Duodenal mucosa (tissue), 2 donors: ENCODE data around the gene NBPF20.
"Not testable (repeated sequence)": the region's sequence is repeated elsewhere in the genome, so short reads cannot be mapped to it uniquely, and the experiment has no call there.

Source experiments
- H3K27ac ChIP-seq: one replicate; pipeline ENCODE4 v1.7.0; 2013; ENCODE audit warnings: low read depth, low read length
- H3K27me3 ChIP-seq, 2 donors: one replicate each; pipeline ENCODE4 v1.7.0; 2013; ENCODE audit warnings: low read length in 2 of 2, control low read depth in 1 of 2; ENCODE audit not compliant: insufficient read depth in 2 of 2, control insufficient read depth in 1 of 2
- H3K36me3 ChIP-seq, 2 donors: one replicate each; pipeline ENCODE4 v1.7.0; 2013; ENCODE audit warnings: low read length in 2 of 2, control low read depth in 1 of 2; ENCODE audit not compliant: insufficient read depth in 2 of 2, control insufficient read depth in 1 of 2
- H3K4me1 ChIP-seq, 2 donors: one replicate each; pipeline ENCODE4 v1.7.0; 2013; ENCODE audit warnings: low read length in 2 of 2, control low read depth in 1 of 2; ENCODE audit not compliant: insufficient read depth in 2 of 2, control insufficient read depth in 1 of 2
- H3K4me3 ChIP-seq, 2 donors: one replicate each; pipeline ENCODE4 v1.7.0; 2013; ENCODE audit warnings: low read length in 2 of 2, low read depth in 1 of 2
- H3K9ac ChIP-seq, 2 donors: one replicate each; pipeline ENCODE4 v1.7.0; 2013; ENCODE audit warnings: low read length in 2 of 2, low read depth in 1 of 2
- H3K9me3 ChIP-seq, 2 donors: one replicate each; pipeline ENCODE4 v1.7.0; 2013; ENCODE audit warnings: low read length in 2 of 2, control low read depth in 1 of 2; ENCODE audit not compliant: control insufficient read depth in 1 of 2

NBPF20 gene

GRCh38 chr1:145459063-145459462, 33.7 kb upstream of the NBPF20 start:
- H3K36me3 ChIP-seq, H3K4me1 ChIP-seq, H3K27me3 ChIP-seq, H3K9ac ChIP-seq, H3K27ac ChIP-seq, H3K4me3 ChIP-seq, H3K9me3 ChIP-seq: not testable (repeated sequence)

- H3K4me3 ChIP-seq, H3K36me3 ChIP-seq, H3K27ac ChIP-seq, H3K27me3 ChIP-seq, H3K4me1 ChIP-seq, H3K9ac ChIP-seq, H3K9me3 ChIP-seq: not testable (repeated sequence)
Observed at GRCh38 chr1:145454824-145455177, 29.4 kb upstream of the NBPF20 start.

- not testable (repeated sequence) for H3K4me1 ChIP-seq, H3K9me3 ChIP-seq, H3K4me3 ChIP-seq, H3K9ac ChIP-seq, H3K36me3 ChIP-seq, H3K27me3 ChIP-seq, H3K27ac ChIP-seq
Observed at GRCh38 chr1:145453873-145454823, 28.7 kb upstream of the NBPF20 start.

GRCh38 chr1:145452506-145452905, 27.1 kb upstream of the NBPF20 start:
- not testable (repeated sequence) for H3K9ac ChIP-seq, H3K4me1 ChIP-seq, H3K9me3 ChIP-seq

GRCh38 chr1:145451914-145452313, 26.5 kb upstream of the NBPF20 start:
- H3K27ac ChIP-seq, H3K9me3 ChIP-seq, H3K36me3 ChIP-seq, H3K9ac ChIP-seq, H3K4me3 ChIP-seq, H3K4me1 ChIP-seq, H3K27me3 ChIP-seq: not testable (repeated sequence)

More at GRCh38 chr1:145452506-145452905, 27.1 kb upstream of the NBPF20 start:
- not testable (repeated sequence) for H3K27me3 ChIP-seq, H3K4me3 ChIP-seq, H3K27ac ChIP-seq, H3K36me3 ChIP-seq

- H3K9me3 ChIP-seq, H3K27ac ChIP-seq, H3K9ac ChIP-seq, H3K4me1 ChIP-seq, H3K36me3 ChIP-seq, H3K27me3 ChIP-seq, H3K4me3 ChIP-seq: not testable (repeated sequence)
Observed at GRCh38 chr1:145445219-145445618, 19.8 kb upstream of the NBPF20 start.

GRCh38 chr1:145442340-145442739, 16.9 kb upstream of the NBPF20 start:
- H3K36me3 ChIP-seq, H3K27me3 ChIP-seq, H3K9ac ChIP-seq: not testable (repeated sequence)

GRCh38 chr1:145431363-145432256, 6.2 kb upstream of the NBPF20 start:
- H3K9ac ChIP-seq, H3K36me3 ChIP-seq, H3K27ac ChIP-seq, H3K27me3 ChIP-seq, H3K9me3 ChIP-seq, H3K4me1 ChIP-seq: not testable (repeated sequence)
- peak overlapping the region in 1 of 2 donors; percentile 28 for H3K4me3 ChIP-seq

More at GRCh38 chr1:145442340-145442739, 16.9 kb upstream of the NBPF20 start:
- H3K4me3 ChIP-seq, H3K4me1 ChIP-seq, H3K9me3 ChIP-seq, H3K27ac ChIP-seq: not testable (repeated sequence)

- H3K27ac ChIP-seq, H3K4me1 ChIP-seq, H3K9ac ChIP-seq, H3K4me3 ChIP-seq, H3K36me3 ChIP-seq, H3K9me3 ChIP-seq, H3K27me3 ChIP-seq: not testable (repeated sequence)
Observed at GRCh38 chr1:145430830-145431229, 5.4 kb upstream of the NBPF20 start.

- not testable (repeated sequence) for H3K4me3 ChIP-seq, H3K9ac ChIP-seq, H3K9me3 ChIP-seq, H3K4me1 ChIP-seq, H3K27me3 ChIP-seq, H3K36me3 ChIP-seq, H3K27ac ChIP-seq
Observed at GRCh38 chr1:145429329-145429728, 3.9 kb upstream of the NBPF20 start.
